ENCODE measurements around the gene MAP3K12.

DNA sequence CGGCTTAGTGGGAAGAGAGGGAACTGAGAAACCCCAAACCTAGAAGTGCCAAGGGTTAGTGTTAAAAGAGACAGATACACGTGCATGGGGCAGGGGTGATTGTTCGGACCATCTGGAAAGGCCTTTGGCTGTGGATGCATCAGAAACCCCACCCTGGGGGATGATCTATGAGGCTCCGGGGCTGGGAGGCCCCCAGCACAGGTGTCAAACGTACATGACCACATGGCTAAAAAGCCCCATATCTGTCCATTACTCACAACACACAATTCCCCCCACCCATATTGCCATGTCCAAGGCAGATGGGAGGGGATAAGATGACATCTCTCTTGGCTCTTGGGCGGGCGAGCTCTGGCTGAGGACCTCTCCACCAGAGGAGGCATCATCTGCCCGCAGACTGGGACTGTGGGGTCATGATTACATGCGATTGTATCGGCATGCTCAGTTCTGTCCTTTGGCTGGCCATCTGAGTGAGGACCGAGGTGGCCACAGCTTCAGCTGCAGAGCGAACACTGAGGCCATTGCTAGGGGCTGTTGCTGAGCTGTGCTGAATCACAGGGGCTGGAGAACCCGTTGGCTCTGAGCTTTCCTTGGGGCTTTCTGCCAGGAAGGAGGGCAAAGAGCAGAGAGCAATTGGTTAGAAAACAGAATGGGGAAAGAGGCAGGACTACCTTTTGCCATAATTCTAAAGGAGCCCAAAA, 17.6 kb upstream of the MAP3K12 start:
- TF ChIP-seq, protein P1, sequence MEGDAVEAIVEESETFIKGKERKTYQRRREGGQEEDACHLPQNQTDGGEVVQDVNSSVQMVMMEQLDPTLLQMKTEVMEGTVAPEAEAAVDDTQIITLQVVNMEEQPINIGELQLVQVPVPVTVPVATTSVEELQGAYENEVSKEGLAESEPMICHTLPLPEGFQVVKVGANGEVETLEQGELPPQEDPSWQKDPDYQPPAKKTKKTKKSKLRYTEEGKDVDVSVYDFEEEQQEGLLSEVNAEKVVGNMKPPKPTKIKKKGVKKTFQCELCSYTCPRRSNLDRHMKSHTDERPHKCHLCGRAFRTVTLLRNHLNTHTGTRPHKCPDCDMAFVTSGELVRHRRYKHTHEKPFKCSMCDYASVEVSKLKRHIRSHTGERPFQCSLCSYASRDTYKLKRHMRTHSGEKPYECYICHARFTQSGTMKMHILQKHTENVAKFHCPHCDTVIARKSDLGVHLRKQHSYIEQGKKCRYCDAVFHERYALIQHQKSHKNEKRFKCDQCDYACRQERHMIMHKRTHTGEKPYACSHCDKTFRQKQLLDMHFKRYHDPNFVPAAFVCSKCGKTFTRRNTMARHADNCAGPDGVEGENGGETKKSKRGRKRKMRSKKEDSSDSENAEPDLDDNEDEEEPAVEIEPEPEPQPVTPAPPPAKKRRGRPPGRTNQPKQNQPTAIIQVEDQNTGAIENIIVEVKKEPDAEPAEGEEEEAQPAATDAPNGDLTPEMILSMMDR (IDR thresholded peaks at IDR 0.05), result no peak
- no peak for TF ChIP-seq POLR2AphosphoS5 (IDR thresholded peaks at IDR 0.05)
